ENCODE measurements around the gene MBLAC1.
A peak's percentile ranks its signal among the peaks of the same experiment; 100 is the strongest.
"Not testable (repeated sequence)": the region's sequence is repeated elsewhere in the genome, so short reads cannot be mapped to it uniquely, and the experiment has no call there.

The MBLAC1 gene

DNA sequence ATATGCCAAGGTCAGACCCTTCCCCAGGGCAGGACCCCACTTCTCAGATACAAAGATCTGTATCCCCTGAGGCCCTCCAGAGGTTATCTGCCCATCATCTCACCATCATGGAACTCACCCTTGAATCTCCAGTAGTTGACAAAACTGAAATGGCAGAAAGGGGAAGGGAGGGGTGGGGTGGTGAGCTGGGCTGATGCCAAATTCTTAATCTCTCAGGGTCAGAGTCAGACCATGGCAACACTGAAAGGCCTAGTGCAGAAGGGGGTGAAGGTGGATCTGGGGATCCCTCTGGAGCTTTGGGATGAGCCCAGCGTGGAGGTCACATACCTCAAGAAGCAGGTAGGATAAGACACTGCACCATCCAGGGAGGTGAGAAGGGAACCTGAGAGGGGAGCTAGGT lies 4.2 kb upstream of the MBLAC1 start:
- H3K4me1 Mint-ChIP-seq (ENCODE audit: low read depth), result peaks cover 25% of the 10 kb centered on the region

DNA sequence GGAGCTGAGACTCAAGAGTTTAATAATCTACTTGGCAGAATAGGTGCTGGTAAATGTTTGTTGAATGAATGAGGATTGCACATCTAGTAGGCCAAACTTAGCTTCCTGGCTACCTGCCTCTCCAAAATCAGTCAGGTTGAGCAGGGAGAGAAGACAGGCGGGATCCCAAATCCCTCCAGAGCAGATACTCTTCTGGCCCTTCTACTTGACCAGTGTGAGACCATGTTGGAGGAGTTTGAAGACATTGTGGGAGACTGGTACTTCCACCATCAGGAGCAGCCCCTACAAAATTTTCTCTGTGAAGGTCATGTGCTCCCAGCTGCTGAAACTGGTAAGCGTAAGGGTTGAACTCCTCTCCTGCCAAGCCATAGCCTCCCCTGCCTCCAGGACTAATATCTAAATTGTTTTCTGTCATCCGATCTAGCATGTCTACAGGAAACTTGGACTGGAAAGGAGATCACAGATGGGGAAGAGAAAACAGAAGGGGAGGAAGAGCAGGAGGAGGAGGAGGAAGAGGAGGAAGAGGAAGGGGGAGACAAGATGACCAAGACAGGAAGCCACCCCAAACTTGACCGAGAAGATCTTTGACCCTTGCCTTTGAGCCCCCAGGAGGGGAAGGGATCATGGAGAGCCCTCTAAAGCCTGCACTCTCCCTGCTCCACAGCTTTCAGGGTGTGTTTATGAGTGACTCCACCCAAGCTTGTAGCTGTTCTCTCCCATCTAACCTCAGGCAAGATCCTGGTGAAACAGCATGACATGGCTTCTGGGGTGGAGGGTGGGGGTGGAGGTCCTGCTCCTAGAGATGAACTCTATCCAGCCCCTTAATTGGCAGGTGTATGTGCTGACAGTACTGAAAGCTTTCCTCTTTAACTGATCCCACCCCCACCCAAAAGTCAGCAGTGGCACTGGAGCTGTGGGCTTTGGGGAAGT lies 2.2 kb upstream of the MBLAC1 start:
- H3K36me3 Mint-ChIP-seq (ENCODE audit: low read depth), result peaks cover 11% of the 10 kb centered on the region
- no peaks in the 10 kb centered on the region for H3K9me3 Mint-ChIP-seq
- peaks cover 26% of the 10 kb centered on the region for H3K4me1 Mint-ChIP-seq (ENCODE audit: low read depth)
- H3K27me3 Mint-ChIP-seq (ENCODE audit: low read depth), result no peaks in the 10 kb centered on the region
- H3K27ac Mint-ChIP-seq, result peak overlapping the region; percentile 37
- peak overlapping the region; percentile 100 for H3K4me3 Mint-ChIP-seq
- DNase-seq (ENCODE audit: low spot score), result no peak

More for the DNA sequence above, 4.2 kb upstream of the MBLAC1 start:
- Mint-ChIP-seq H3K27ac (no peak overlapping the region), H3K36me3 (ENCODE audit: low read depth) (peaks cover 14% of the 10 kb centered on the region), H3K9me3 (no peaks in the 10 kb centered on the region), H3K27me3 (ENCODE audit: low read depth) (no peaks in the 10 kb centered on the region), H3K4me3 (no peak overlapping the region)
- DNase-seq (ENCODE audit: low spot score), result no peak

DNA sequence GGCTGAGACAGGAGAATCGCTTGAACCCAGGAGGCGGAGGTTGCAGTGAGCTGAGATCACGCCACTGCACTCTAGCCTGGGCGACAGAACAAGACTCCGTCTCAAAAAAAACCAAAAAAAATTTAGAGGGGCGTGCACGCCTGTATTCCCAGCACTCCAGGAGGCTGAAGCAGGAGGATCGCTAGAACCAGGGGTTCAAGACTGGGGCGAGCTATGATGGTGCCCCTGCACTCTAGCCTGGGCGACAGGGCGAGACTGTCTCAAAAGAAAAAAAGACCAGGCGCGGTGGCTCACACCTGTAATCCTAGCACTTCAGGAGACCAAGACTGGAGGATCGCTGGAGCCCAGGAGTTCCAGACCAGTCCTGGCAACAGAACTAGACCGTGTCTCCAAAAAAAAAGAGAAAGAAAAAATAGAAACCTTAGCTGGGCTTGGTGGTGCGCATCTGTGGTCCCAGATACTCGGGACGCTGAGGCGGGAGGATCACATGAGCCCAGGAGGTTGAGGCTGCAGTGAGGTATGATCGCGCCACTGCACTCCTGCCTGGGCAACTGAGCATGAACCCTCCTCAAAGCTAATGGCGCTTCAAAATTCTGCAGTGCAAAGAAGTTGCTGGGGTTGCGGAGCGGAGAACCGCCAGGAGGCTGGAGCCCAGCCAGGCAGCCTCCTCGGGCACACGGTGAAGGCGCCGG lies 382 bp upstream of the MBLAC1 start:
- peak overlapping the region; percentile 100 for H3K4me3 Mint-ChIP-seq
- H3K9me3 Mint-ChIP-seq, result no peaks in the 10 kb centered on the region
- peaks cover 17% of the 10 kb centered on the region for H3K4me1 Mint-ChIP-seq (ENCODE audit: low read depth)
- H3K27me3 Mint-ChIP-seq (ENCODE audit: low read depth), result no peaks in the 10 kb centered on the region
- H3K27ac Mint-ChIP-seq, result peak overlapping the region; percentile 100
- peaks cover 11% of the 10 kb centered on the region for H3K36me3 Mint-ChIP-seq (ENCODE audit: low read depth)
- DNase-seq (ENCODE audit: low spot score), result peak; percentile 20

DNA sequence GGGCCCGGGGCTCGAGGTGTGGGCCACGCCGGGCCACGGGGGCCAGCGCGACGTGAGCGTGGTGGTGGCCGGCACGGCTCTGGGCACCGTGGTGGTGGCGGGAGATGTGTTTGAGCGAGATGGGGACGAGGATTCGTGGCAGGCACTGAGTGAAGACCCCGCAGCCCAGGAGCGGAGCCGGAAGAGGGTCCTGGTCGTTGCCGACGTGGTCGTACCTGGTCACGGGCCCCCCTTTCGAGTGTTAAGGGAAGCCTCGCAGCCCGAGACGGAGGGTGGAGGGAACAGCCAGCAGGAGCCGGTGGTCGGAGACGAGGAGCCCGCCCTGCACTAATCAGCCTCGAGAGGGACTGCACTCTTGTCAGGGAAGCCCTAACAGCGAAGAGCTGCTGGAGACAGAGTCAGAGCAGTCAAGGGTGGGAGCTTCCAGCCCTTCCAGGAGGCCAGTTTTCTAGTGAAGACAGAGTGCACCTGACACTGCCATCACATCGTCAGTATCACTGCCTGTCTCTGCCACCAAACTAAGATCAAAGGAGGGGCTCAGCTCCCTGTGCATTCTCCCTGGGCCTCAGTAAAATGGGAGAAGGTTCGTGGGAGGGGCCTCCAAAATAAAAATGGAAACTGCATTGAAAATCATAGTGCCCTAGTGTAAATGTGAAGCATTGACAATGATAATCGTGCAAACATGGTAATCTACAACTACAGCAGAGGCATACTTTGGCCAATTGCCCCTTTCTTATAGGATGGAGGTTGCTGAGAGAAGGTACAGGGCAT lies 1.3 kb downstream of the MBLAC1 start:
- Mint-ChIP-seq H3K27me3 (ENCODE audit: low read depth) (no peaks in the 10 kb centered on the region), H3K36me3 (ENCODE audit: low read depth) (peaks cover 11% of the 10 kb centered on the region), H3K27ac (peak overlapping the region; percentile 65), H3K4me3 (peak overlapping the region; percentile 75), H3K4me1 (ENCODE audit: low read depth) (peaks cover 21% of the 10 kb centered on the region), H3K9me3 (no peaks in the 10 kb centered on the region)
- peak; percentile 22 for DNase-seq (ENCODE audit: low spot score)

DNA sequence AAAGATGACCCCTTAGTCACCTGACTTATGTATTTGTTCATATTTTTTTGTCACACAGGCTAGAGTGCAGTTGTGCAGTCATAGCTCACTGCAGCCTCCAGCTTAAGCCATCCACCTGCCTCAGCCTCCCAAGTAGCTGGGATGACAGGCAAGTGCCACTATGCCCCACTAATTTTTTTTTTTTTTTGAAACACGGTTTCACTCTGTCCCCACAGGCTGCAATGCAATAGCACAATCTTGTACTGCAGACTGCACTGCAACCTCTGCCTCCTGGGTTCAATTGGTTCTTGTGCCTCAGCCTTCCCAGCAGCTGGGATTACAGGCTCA lies 1.8 kb downstream of the MBLAC1 start:
- Mint-ChIP-seq H3K27ac (peak overlapping the region; percentile 65), H3K4me1 (ENCODE audit: low read depth) (peaks cover 21% of the 10 kb centered on the region), H3K9me3 (no peaks in the 10 kb centered on the region), H3K36me3 (ENCODE audit: low read depth) (peaks cover 11% of the 10 kb centered on the region), H3K4me3 (peak overlapping the region; percentile 75), H3K27me3 (ENCODE audit: low read depth) (no peaks in the 10 kb centered on the region)
- no peak for DNase-seq (ENCODE audit: low spot score)

DNA sequence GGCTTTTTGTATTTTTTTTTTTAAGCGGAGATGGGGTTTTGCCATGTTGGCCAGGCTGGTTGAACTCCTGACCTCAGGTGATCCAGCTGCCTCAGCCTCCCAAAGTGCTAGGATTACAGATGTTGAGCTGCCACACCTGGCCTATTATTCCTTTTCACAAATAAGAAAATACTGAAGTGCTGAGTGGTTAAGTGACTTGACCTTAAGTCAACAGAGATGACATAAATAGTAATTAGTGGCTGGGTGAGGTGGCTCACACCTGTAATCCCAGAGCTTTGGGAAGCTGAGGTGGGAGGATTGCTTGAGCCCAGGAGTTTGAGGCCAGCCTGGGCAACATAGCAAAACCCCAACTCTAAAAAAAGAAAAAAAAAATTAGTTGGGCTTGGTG lies 3.4 kb downstream of the MBLAC1 start:
- not testable (repeated sequence) for DNase-seq (ENCODE audit: low spot score); H3K4me3 Mint-ChIP-seq; H3K9me3 Mint-ChIP-seq; H3K36me3 Mint-ChIP-seq (ENCODE audit: low read depth); H3K27me3 Mint-ChIP-seq (ENCODE audit: low read depth); H3K27ac Mint-ChIP-seq
- peaks cover 11% of the 10 kb centered on the region for H3K4me1 Mint-ChIP-seq (ENCODE audit: low read depth)

DNA sequence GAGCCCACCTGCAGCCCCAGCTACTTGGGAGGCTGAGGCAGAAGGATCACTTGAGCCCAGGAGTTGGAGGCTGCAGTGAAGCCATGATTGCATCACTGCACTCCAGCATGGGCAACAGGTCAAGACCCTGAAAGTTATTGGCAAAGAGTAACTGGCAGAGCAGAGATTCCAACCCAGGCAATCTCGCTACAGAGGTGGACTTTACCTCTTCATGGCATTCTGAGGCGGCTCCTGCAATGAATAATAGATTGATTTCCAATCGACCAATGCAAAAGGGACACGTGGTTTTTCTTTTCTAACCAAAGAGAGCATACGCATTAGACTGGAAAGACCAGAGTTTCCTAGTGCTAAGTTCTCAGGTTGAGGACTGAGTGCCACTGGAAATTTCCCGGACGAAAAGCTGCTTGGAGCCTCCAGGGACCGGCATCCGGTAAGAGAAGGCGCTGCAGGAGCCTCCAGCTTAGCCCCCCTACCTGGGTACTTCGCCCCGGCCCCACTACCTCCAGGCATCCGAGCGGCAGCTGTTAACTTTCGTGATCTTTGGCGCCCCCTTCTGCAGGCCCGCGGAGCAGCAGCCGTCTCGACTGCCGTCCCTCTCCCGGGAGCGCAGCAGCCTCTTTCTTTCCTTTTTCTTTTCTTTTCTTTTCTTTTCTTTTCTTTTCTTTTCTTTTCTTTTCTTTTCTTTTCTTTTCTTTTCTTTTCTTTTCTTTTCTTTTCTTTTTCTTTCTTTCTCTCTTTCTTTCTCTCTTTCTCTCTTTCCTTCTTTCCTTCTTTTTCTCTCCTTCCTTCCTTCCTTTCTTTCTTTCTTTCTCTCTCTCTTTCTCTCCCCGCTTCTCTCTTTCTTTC lies 4.1 kb downstream of the MBLAC1 start:
- Mint-ChIP-seq H3K4me1 (ENCODE audit: low read depth) (peaks cover 8% of the 10 kb centered on the region), H3K36me3 (ENCODE audit: low read depth) (no peaks in the 10 kb centered on the region), H3K27me3 (ENCODE audit: low read depth) (peaks cover 2% of the 10 kb centered on the region), H3K27ac (no peak overlapping the region), H3K4me3 (peak overlapping the region; percentile 24), H3K9me3 (no peaks in the 10 kb centered on the region)
- DNase-seq (ENCODE audit: low spot score), result peak; percentile 75

DNA sequence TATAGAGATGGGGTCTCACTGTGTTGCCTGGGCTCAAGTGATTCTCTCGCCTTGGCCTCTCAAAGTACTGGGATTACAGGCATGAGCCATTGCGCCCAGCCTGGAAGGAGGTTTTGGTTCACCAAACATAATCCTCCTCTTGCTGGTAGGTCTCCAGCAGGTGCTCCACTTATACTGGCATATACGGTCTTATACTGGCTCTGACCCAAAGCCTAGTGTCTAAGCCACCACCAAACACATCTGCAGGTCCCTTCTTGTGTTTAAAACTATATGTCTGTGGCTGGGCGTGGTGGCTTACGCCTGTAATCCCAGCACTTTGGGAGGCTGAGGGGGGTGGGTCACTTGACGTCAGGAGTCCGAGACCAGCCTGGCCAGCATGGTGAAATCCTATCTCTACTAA lies 5.4 kb downstream of the MBLAC1 start:
- Mint-ChIP-seq H3K4me3 (no peak overlapping the region), H3K9me3 (no peaks in the 10 kb centered on the region), H3K27ac (no peak overlapping the region), H3K4me1 (ENCODE audit: low read depth) (peaks cover 8% of the 10 kb centered on the region), H3K36me3 (ENCODE audit: low read depth) (no peaks in the 10 kb centered on the region), H3K27me3 (ENCODE audit: low read depth) (peaks cover 2% of the 10 kb centered on the region)
- DNase-seq (ENCODE audit: low spot score), result no peak

DNA sequence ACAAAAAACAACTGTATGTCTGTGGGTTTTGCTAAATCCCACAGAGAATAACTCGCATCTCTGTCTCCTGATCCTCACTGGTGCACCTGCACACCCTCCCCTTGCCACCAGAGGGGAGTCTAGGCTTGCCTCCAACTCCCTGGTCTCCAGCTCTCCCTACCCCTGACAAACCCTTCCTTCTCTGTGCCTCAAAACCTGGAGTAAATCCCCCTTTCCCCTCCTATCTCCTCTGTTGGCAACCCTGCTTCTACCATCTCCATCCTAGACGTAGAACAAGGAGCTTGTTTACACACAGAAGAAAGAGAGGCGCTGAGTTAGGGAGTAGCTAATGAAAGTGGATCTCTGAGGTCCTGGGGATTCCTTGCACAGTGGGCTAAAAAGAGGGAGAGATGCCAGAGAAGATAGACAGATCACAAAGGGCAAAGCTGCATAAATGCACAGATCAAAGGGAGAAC lies 6.0 kb downstream of the MBLAC1 start:
- H3K4me1 Mint-ChIP-seq (ENCODE audit: low read depth), result peaks cover 10% of the 10 kb centered on the region
- no peak overlapping the region for H3K4me3 Mint-ChIP-seq
- H3K9me3 Mint-ChIP-seq, result no peaks in the 10 kb centered on the region
- H3K36me3 Mint-ChIP-seq (ENCODE audit: low read depth), result no peaks in the 10 kb centered on the region
- no peak overlapping the region for H3K27ac Mint-ChIP-seq
- peaks cover 2% of the 10 kb centered on the region for H3K27me3 Mint-ChIP-seq (ENCODE audit: low read depth)
- DNase-seq (ENCODE audit: low spot score), result peak; percentile 54

DNA sequence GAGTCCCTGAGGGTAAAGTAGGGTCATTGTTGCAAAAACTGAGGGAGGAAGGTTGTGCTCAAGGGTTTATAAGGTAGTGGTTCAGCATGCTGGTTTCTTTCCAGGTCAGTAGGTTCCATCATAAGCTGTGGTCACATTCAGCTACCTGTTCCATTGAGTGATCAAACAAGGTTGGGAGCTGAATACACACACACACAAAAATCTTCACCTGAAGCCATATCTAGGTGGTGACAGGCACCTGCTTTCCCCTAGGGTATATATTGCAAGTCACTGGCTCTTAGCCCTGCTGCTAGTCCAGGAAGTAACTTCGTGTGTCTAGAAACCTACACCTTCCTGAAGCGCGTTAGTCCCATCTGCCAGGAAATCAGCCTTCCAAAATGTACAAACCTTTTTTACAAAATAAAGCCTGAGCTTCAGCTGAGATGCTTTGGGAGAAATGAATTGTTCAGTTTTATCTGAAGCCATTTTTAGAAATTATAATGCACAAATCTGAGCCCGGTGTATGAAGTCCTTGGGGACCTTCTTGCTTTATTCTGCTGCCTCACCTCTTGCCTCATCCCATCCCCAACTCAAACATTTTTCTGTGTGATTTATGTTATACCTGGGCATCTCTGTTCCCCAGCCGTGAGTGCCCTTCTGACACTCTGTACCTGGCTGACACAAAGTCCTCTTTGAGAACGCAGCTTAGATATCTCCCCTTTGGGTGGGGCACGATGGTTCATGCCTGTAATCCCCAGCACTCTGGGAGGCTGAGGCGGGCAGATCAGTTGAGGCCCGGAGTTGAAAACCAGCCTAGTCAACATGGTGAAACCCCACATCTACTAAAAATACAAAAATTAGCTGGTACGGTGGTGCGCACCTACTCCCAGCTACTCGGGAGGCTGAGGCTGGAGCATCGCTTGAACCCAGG lies 11.3 kb downstream of the MBLAC1 start:
- Mint-ChIP-seq H3K9me3 (no peaks in the 10 kb centered on the region), H3K4me3 (no peak overlapping the region), H3K27ac (peak overlapping the region; percentile 56), H3K4me1 (ENCODE audit: low read depth) (peaks cover 16% of the 10 kb centered on the region), H3K27me3 (ENCODE audit: low read depth) (peaks cover 2% of the 10 kb centered on the region), H3K36me3 (ENCODE audit: low read depth) (no peaks in the 10 kb centered on the region)
- no peak for DNase-seq (ENCODE audit: low spot score)

DNA sequence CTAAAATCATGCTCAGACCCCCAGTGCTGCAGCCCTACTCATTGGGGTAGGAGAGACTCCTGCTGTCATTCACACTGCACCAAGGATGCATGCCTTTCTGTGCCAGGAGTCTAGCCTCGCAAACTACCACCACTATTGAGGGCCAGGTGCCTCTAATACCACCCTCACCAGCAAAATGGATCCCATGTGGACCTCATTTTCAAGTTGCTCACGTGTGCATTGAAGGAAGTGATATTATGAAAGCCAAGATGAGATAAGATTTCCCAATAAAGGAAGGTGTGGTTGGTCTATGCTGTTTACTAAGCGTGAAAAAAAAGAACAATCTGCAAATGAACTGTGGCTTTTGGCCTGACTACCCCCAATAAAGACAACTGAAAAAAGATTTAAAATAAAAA lies 14.8 kb downstream of the MBLAC1 start:
- H3K4me1 Mint-ChIP-seq (ENCODE audit: low read depth), result peaks cover 18% of the 10 kb centered on the region
- H3K27me3 Mint-ChIP-seq (ENCODE audit: low read depth), result no peaks in the 10 kb centered on the region
- peak overlapping the region; percentile 34 for H3K27ac Mint-ChIP-seq
- no peak overlapping the region for H3K4me3 Mint-ChIP-seq
- no peaks in the 10 kb centered on the region for H3K36me3 Mint-ChIP-seq (ENCODE audit: low read depth)
- no peaks in the 10 kb centered on the region for H3K9me3 Mint-ChIP-seq
- DNase-seq (ENCODE audit: low spot score), result no peak

DNA sequence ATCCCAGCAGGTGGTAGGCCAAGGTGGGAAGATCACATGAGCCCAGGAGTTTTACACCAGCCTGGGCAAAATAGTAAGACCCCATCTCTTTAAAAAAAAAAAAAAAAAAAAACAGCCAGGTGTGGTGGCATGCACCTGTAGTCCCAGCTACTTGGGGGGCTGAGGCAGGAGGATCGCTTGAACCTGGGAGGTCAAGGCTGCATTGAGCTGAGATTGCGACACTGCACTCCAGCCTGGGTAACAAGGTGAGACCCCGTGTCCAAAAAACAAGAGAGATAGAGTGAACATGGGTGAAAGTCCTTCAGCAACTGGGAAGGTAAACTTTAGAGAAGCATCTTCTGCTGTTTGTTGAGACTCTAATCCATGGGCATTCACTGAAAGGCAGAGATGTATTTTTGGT lies 15.7 kb downstream of the MBLAC1 start:
- no peak overlapping the region for H3K4me3 Mint-ChIP-seq
- no peaks in the 10 kb centered on the region for H3K36me3 Mint-ChIP-seq (ENCODE audit: low read depth)
- peaks cover 18% of the 10 kb centered on the region for H3K4me1 Mint-ChIP-seq (ENCODE audit: low read depth)
- no peak overlapping the region for H3K27ac Mint-ChIP-seq
- no peaks in the 10 kb centered on the region for H3K9me3 Mint-ChIP-seq
- no peaks in the 10 kb centered on the region for H3K27me3 Mint-ChIP-seq (ENCODE audit: low read depth)
- DNase-seq (ENCODE audit: low spot score), result no peak
